GM19468 (cell line): ENCODE data around the gene SPATA13.

ENCODE experiments used
- ATAC-seq: cut with Tn5 transposase; IDR thresholded peaks from one replicate; pipeline ENCODE4 v1.9.1; 2021; ENCODE audit warnings: mild to moderate bottlenecking, moderate library complexity, moderate number of reproducible peaks; ENCODE audit not compliant: unreplicated experiment; ENCODE audit errors: extremely low read depth

The SPATA13 gene

DNA sequence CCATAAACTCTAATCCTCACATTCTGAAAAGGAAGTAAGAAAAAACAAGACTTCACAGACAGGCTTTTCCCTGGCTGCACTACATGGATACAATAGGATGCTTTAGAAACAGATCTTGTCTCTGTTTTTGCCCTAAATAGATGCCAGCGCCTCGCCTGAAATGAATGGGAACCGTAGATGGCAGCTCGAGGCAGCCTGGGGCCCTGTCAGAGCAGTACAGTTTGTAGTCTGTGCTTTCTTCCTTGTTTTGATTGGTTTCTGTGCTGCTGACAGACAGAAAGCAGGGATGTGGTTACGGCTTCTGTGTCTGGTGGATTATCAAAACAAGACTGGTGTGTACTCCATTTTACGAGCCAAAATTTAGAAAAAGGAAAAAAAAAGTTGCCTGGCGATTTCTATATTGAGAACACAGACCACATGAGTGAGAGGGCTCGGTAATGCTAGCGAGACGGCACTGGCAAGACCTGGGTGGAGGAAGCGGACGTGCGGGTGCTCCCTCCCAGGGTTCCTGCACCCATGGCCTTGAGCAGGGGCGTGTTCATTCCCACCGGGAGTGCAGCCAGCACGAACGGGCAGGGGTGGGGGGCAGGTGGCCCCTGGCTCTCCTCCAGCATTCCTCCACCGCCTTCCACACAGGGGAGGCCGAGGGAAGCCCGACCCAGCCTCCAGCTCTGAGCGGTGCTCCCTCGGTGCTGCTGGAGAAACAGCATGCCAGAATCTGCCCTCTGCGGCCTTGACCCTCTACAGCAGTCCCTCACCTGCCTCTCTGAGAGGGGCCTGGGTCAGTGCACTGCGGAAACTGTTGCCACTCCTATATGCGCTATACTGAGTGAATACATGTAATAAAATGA, 111.3 kb downstream of the SPATA13 start:
- ATAC-seq, result peak; percentile 28

- ATAC-seq, result no peak
These were observed 112.1 kb downstream of the SPATA13 start for GRCh38 chr13:24272452-24273161.

GRCh38 chr13:24273926-24274325, 113.4 kb downstream of the SPATA13 start:
- ATAC-seq, result no peak

DNA sequence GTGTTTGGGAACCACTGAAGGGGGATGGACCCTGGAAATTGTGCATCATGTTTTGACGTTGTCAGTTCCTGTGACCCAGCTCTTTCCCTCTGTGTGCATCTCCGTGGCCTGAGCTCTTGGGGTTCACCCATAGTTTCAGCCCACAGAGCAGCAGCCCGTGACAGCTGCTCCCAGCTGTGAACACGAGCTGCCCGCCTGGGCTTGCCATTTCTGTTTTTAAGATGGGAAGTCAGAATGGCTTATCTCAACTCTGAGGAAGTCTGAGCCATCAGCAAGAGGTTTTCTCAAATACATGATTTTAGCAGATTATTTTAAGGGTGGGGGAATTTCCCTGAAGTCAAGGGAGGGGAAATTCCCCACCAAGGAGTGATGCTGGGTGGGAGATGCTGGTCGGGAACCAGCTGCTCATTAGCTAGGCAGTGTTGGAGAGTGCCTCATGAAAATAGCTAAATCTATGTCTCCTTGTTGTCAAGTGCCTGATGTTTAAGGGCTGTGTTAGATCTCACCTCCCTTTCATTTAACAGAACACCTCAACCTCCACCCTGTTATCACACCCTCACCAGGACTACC, 114.0 kb downstream of the SPATA13 start:
- peak; percentile 48 for ATAC-seq

- no peak for ATAC-seq
These were observed 114.5 kb downstream of the SPATA13 start for GRCh38 chr13:24275041-24275440.

GRCh38 chr13:24276306-24276705, 115.8 kb downstream of the SPATA13 start:
- no peak for ATAC-seq

DNA sequence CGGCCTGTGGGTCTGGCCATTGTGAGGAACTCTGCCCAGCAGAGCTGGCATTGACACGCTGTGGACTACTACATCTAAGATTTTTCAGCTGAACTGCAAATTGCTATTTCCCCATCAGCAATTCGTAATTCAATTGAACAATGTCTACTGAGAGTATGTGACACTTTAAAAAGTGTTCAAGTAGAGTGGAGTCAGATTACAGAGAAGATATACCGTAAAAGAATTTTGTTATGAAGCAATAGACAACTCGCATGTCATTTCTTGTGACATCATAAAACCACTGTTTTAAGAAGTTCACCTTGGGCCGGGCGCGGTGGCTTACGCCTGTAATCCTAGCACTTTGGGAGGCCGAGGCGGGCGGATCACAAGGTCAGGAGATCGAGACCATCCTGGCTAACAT, 116.3 kb downstream of the SPATA13 start:
- ATAC-seq, result no peak

- ATAC-seq, result no peak
These were observed 117.2 kb downstream of the SPATA13 start for GRCh38 chr13:24277761-24278160.

DNA sequence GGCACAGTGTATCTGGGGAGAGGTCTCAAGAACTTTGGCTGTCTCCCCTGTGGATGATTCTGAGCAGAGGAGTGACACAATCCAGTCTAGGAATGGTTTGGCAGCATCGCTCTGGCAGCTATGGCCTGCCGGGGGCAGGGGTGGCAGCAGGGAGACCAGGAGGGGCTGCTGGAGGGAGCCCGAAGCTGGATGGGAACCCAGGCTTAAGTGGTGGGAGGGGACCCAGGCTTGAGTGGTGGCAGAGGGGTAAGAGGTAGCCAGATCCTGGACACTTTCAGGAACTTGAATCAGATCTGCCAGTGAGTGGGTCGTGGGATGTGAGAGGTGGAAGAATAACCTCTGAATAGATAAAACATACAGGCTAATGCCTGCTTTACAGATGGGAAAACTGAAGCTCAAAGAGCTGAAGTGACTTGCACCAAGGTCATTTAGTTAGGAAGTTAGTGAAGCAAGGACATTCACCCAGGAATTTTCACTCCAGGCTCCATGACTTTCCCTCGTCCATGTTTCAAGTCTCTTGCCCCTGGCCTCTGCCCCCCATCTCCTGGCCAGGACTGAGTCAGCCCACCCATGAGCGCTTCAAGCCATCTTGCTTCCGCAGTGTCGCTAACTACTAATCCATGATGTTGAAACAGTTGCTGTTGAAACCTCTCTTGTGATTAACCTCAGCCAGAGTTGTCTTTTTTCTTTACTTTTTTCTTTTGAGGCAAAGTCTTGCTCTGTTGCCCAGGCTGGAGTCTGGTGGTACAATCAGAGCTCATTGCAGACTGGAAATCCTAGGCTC, 119.0 kb downstream of the SPATA13 start:
- ATAC-seq, result no peak

GRCh38 chr13:24280720-24281119, 120.2 kb downstream of the SPATA13 start:
- ATAC-seq, result no peak

GRCh38 chr13:24281188-24282008, 120.9 kb downstream of the SPATA13 start:
- ATAC-seq, result no peak

DNA sequence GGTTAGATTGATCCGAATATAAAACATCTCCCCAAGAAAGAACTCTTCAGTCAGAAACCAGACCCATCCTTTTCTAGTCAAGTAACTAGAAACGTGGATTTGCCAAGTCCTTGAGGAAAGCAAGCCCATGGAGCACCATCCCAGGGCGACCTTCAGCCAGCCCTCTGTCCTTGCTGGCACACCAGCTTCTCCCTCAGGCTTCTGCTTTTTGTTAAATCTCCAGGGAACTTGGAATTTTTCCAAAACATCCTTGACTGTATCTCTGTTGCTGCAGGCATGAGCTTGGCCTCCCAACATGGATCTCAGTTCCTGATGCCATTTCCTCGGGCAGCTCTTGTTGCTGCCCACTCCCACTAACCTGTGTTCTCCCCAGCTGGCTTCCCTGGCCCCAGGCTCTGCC, 121.7 kb downstream of the SPATA13 start:
- ATAC-seq, result no peak

- ATAC-seq, result no peak
These were observed 124.5 kb downstream of the SPATA13 start for GRCh38 chr13:24284889-24285565.

GRCh38 chr13:24286624-24287023, 126.1 kb downstream of the SPATA13 start:
- ATAC-seq, result no peak

GRCh38 chr13:24287748-24288287, 127.3 kb downstream of the SPATA13 start:
- ATAC-seq, result no peak

- no peak for ATAC-seq
These were observed 128.3 kb downstream of the SPATA13 start for GRCh38 chr13:24288870-24289269.

DNA sequence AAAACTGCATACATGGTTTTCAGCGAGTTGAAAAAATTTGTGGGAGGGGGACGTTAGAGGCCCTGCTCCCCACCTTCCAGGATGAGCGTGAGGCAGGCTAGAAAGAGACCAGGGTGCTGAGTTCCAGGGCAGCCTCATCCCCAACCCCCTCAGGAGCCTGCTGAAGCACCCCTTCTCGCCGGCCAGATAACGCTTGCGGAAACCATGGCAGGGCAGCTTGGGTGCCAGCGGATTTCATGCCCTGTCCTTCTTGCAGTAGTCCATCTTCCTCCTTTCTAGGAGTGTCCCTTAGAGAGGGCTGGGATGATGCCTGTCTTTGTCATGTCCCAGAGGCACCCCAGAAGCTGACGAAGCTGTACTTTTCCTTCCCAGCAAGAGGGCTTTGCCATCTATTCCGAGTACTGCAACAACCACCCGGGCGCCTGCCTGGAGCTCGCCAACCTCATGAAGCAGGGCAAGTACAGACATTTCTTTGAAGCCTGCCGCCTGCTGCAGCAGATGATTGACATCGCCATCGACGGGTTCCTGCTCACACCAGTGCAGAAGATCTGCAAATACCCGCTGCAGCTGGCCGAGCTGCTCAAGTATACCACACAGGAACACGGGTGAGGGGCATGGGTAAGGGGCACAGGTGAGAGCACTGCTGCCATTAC, 129.9 kb downstream of the SPATA13 start:
- ATAC-seq, result no peak

- ATAC-seq, result no peak
These were observed 132.0 kb downstream of the SPATA13 start for GRCh38 chr13:24292481-24292880.
